GM12864 (cell line): Measurements from ENCODE around the gene AK3.

Source experiments
- DNase-seq: peaks from one replicate; pipeline ENCODE4 v3.0.0-alpha.2; 2011; ENCODE audit warnings: low read depth
- H3K4me3 ChIP-seq: 2 replicates; pipeline ENCODE4 v1.5.1; 2011; ENCODE audit warnings: mild to moderate bottlenecking, low read depth, low read length, control low read depth
- TF ChIP-seq, protein P1 (sequence below): IDR thresholded peaks from 2 replicates; pipeline ENCODE4 v1.5.1; 2011; ENCODE audit warnings: low read depth, mild to moderate bottlenecking, moderate library complexity, low read length, control low read depth, inconsistent platforms; ENCODE audit errors: missing control alignments

Gene AK3

DNA sequence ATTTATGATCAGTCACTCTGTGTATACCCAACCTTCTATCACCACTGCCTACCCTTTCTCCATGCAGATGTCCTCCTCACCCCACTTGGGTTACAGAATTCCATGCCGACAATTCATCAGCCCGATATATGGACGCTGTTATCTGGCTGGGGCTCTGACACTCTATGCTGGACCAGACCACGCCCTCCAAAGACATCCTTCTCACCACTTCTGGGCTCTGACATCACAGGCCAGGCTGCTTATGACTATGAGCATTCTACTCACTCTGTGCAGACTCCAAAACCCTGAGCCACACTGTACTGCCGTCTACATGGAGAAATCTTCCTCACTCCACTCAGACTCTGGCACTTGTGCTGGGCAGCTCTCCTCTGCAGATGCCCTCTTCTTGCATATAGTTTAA, 7.6 kb upstream of the AK3 start:
- no peak for DNase-seq
- TF ChIP-seq, protein P1, sequence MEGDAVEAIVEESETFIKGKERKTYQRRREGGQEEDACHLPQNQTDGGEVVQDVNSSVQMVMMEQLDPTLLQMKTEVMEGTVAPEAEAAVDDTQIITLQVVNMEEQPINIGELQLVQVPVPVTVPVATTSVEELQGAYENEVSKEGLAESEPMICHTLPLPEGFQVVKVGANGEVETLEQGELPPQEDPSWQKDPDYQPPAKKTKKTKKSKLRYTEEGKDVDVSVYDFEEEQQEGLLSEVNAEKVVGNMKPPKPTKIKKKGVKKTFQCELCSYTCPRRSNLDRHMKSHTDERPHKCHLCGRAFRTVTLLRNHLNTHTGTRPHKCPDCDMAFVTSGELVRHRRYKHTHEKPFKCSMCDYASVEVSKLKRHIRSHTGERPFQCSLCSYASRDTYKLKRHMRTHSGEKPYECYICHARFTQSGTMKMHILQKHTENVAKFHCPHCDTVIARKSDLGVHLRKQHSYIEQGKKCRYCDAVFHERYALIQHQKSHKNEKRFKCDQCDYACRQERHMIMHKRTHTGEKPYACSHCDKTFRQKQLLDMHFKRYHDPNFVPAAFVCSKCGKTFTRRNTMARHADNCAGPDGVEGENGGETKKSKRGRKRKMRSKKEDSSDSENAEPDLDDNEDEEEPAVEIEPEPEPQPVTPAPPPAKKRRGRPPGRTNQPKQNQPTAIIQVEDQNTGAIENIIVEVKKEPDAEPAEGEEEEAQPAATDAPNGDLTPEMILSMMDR = no peak
- no peak overlapping the region for H3K4me3 ChIP-seq

- no peak overlapping the region for H3K4me3 ChIP-seq
- DNase-seq = no peak
- TF ChIP-seq, protein P1 = no peak
Observed at GRCh38 chr9:4746278-4747030, 5.5 kb upstream of the AK3 start.

GRCh38 chr9:4743131-4743875, 2.3 kb upstream of the AK3 start:
- no peak for DNase-seq

DNA sequence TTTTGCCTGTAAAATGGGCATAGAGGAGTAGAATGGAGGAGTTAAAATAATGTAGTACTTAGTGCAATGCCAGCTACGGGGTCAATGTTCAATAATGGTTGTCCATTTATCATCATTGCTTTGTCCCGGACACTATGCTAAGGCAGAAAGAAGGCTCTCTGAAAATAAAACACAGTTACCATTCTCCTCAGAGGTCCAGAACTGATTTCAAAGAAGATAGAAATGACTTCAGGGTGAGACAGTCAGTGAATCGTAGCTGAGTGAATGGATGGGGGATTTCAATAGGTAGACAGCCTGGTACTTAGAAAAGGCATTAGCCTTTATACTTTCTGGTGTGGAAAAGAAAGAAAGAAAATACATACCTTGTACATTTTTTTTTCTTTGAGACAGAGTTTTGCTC, 1.2 kb upstream of the AK3 start:
- DNase-seq = no peak
- TF ChIP-seq, protein P1 = no peak
- H3K4me3 ChIP-seq = peak overlapping the region; percentile 98; the same call in 1 of the 2 replicates

More at GRCh38 chr9:4743131-4743875, 2.3 kb upstream of the AK3 start:
- H3K4me3 ChIP-seq = no peak overlapping the region
- TF ChIP-seq, protein P1 = no peak

DNA sequence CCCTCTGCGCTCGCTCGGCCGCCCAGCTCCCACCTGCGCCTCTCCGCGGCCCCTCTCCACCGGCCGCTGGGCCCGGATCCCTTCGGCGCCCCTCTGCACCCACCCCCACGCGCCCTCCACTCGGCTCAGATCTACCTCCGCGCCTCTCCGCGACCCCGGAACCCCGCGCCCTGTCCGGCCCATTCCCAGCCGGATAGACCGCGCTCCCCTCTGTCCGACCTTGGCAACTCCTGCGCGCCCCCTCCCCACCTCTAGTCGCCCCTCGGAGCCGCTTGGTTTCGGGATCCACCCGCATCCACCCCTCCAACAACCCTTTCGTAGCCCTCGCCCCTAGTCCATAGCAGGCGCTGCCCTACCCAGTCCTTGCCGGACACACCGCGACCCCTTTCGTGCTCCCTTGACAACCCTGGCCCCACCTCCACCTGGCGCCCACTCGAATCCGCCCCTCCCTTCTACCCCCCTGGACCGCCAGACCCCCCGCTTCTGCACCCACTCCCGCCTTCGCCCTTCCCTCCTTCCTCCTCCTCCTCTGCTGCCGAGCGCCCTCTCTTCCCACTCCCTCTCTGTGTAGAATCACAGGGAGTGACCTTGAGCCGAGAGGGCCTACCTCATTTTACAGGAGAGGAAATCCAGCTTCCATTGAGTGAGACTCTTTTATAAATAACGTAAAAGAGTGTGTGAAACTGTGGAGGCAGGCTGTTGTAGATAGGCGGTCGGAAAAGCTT, 525 bp upstream of the AK3 start:
- DNase-seq = no peak
- peak overlapping the region; percentile 98 for H3K4me3 ChIP-seq
- TF ChIP-seq, protein P1 = no peak

GRCh38 chr9:4740388-4740637, 689 bp downstream of the AK3 start:
- TF ChIP-seq, protein P1 = no peak
- H3K4me3 ChIP-seq = peak overlapping the region; percentile 98
- DNase-seq = no peak
